GM23338 (cell line): ENCODE data around the gene SNCA. TPM values are rescaled to one million over a fixed set of nuclear protein-coding genes. Genes with fewer than 3 reads are reported as not detected.

ENCODE experiments used
- ATAC-seq: fragments of 200-7000 bp; cut with Tn5 transposase; 3 replicates; pipeline ENCODE4 v1.9.1; 2020
- DNase-seq: peaks from one replicate; pipeline ENCODE4 v3.0.0-alpha.2; 2015; ENCODE audit warnings: low spot score
- H2AFZ ChIP-seq: fragments of 200-600 bp; sonication (generic); 2 replicates; pipeline ENCODE4 v1.8.0; 2016; ENCODE audit warnings: antibody characterized with exemption, mild to moderate bottlenecking, moderate library complexity
- H3F3A ChIP-seq: fragments of 200-600 bp; sonication (generic); replicated peaks from 2 replicates; pipeline ENCODE4 v1.8.0; 2017; ENCODE audit warnings: antibody characterized with exemption, mixed run types, low read depth
- H3K27ac ChIP-seq: fragments of 200-600 bp; sonication (generic); 2 replicates; pipeline ENCODE4 v1.6.1; 2016; ENCODE audit warnings: low read depth
- H3K27me3 ChIP-seq: fragments of 200-600 bp; sonication (generic); 2 replicates; pipeline ENCODE4 v1.8.0; 2016; ENCODE audit warnings: mild to moderate bottlenecking, mixed run types, moderate library complexity; ENCODE audit not compliant: insufficient read depth
- H3K36me3 ChIP-seq: fragments of 200-600 bp; sonication (generic); 2 replicates; pipeline ENCODE4 v1.8.0; 2016; ENCODE audit warnings: mild to moderate bottlenecking; ENCODE audit not compliant: insufficient read depth
- H3K4me1 ChIP-seq: fragments of 200-600 bp; sonication (generic); 2 replicates; pipeline ENCODE4 v1.8.0; 2016; ENCODE audit warnings: mild to moderate bottlenecking, moderate library complexity; ENCODE audit not compliant: insufficient read depth
- H3K4me2 ChIP-seq: fragments of 200-600 bp; sonication (generic); 2 replicates; pipeline ENCODE4 v1.7.1; 2017; ENCODE audit warnings: mixed run types
- H3K4me3 ChIP-seq: fragments of 200-600 bp; sonication (generic); 2 replicates; pipeline ENCODE4 v1.6.1; 2016; ENCODE audit warnings: mixed run types
- H3K79me2 ChIP-seq: fragments of 200-600 bp; sonication (generic); replicated peaks from 2 replicates; pipeline ENCODE4 v1.8.0; 2017; ENCODE audit warnings: mild to moderate bottlenecking; ENCODE audit not compliant: insufficient read depth
- H3K9me2 ChIP-seq: fragments of 200-600 bp; sonication (generic); 2 replicates; pipeline ENCODE4 v1.8.0; 2017; ENCODE audit not compliant: insufficient read depth
- H4K20me1 ChIP-seq: fragments of 200-600 bp; sonication (generic); replicated peaks from 2 replicates; pipeline ENCODE4 v1.8.0; 2017; ENCODE audit warnings: mild to moderate bottlenecking; ENCODE audit not compliant: insufficient read depth
- H3K27ac Mint-ChIP-seq: 2 replicates; pipeline ENCODE4 v1.8.0; 2020; ENCODE audit warnings: inconsistent platforms, mild to moderate bottlenecking, moderate library complexity, mixed read lengths
- H3K27me3 Mint-ChIP-seq: 3 replicates; pipeline ENCODE4 v1.8.0; 2022; ENCODE audit warnings: low read depth, mild to moderate bottlenecking, moderate library complexity, mixed read lengths, inconsistent platforms; ENCODE audit not compliant: insufficient read depth, poor library complexity
- H3K36me3 Mint-ChIP-seq: 3 replicates; pipeline ENCODE4 v1.8.0; 2021; ENCODE audit warnings: low read depth, mild to moderate bottlenecking, inconsistent platforms, moderate library complexity, mixed read lengths
- H3K4me1 Mint-ChIP-seq: 3 replicates; pipeline ENCODE4 v1.8.0; 2020; ENCODE audit warnings: mild to moderate bottlenecking, inconsistent platforms, mixed read lengths
- H3K4me3 Mint-ChIP-seq: 3 replicates; pipeline ENCODE4 v1.8.0; 2021; ENCODE audit warnings: moderate library complexity, mild to moderate bottlenecking, inconsistent platforms, mixed read lengths
- H3K9me3 Mint-ChIP-seq: 3 replicates; pipeline ENCODE4 v1.8.0; 2020; ENCODE audit warnings: moderate library complexity, mild to moderate bottlenecking, inconsistent platforms, mixed read lengths
- CREB1 ChIP-seq: fragments of 250-450 bp; sonication (Bioruptor Pico); IDR thresholded peaks from 2 replicates; pipeline ENCODE4 v1.5.0; 2020; ENCODE audit warnings: low read depth, mild to moderate bottlenecking, moderate library complexity
- EZH2 ChIP-seq: fragments of 200-600 bp; sonication (generic); IDR thresholded peaks from one replicate; pipeline ENCODE4 v1.8.0; 2017; ENCODE audit warnings: antibody characterized with exemption, mild to moderate bottlenecking, low read depth; ENCODE audit not compliant: unreplicated experiment
- EZH2phosphoT487 ChIP-seq: fragments of 200-600 bp; sonication (generic); IDR thresholded peaks from one replicate; pipeline ENCODE4 v1.8.1; 2018; ENCODE audit warnings: antibody characterized with exemption; ENCODE audit not compliant: unreplicated experiment
- JUNB ChIP-seq: IDR thresholded peaks from one replicate; pipeline ENCODE4 v1.6.1; 2016; ENCODE audit warnings: antibody characterized with exemption; ENCODE audit not compliant: unreplicated experiment
- NANOG ChIP-seq: IDR thresholded peaks from 2 replicates; pipeline ENCODE4 v1.6.1; 2016; ENCODE audit warnings: antibody characterized with exemption, borderline replicate concordance
- POLR2AphosphoS5 ChIP-seq: IDR thresholded peaks from 2 replicates; pipeline ENCODE4 v1.6.1; 2016; ENCODE audit warnings: antibody characterized with exemption, low read depth
- STAT1 ChIP-seq: IDR thresholded peaks from one replicate; pipeline ENCODE4 v1.6.1; 2016; ENCODE audit warnings: antibody characterized with exemption; ENCODE audit not compliant: unreplicated experiment
- ZNF114 ChIP-seq: fragments of 250-450 bp; sonication (Bioruptor Pico); IDR thresholded peaks from 2 replicates; pipeline ENCODE4 v1.5.0; 2020; ENCODE audit warnings: mild to moderate bottlenecking, moderate library complexity
- ZNF331 ChIP-seq: fragments of 250-450 bp; sonication (Bioruptor Pico); IDR thresholded peaks from 2 replicates; pipeline ENCODE4 v1.5.0; 2020; ENCODE audit warnings: low read depth, mild to moderate bottlenecking, moderate library complexity
- polyA plus RNA-seq: library from polyadenylated mRNA; unstranded; fragments of >200 nt; fragmentation: Nextera tagmentation; extraction: Ambion mirVana; gene quantifications from 2 replicates; pipeline ENCODE4 v1.2.1, GENCODE V29; 2016
- total RNA-seq: library from RNA; depleted of rRNA; stranded (reverse); fragments of >200 nt; shearing (Covaris generic); gene quantifications from 2 replicates; pipeline ENCODE4 v1.2.3, GENCODE V29; 2014
- TF ChIP-seq, protein P1 (sequence below), 2 experiments: fragments of 200-600 bp in 1 of 2; sonication (generic) in 1 of 2; conservative IDR thresholded peaks; 2 replicates each; pipeline versions ENCODE4 v1.5.1 to v1.6.1; 2016 to 2017; ENCODE audit warnings: antibody characterized with exemption in 2 of 2, low read depth in 2 of 2, mild to moderate bottlenecking in 2 of 2, moderate library complexity in 1 of 2
- TF ChIP-seq, protein P2 (sequence below): fragments of 250-450 bp; sonication (Bioruptor Pico); IDR thresholded peaks from 2 replicates; pipeline ENCODE4 v1.5.0; 2020; ENCODE audit warnings: mild to moderate bottlenecking, moderate library complexity
- TF ChIP-seq, protein P3 (sequence below): IDR thresholded peaks from one replicate; pipeline ENCODE4 v1.6.1; 2018; ENCODE audit warnings: antibody characterized with exemption; ENCODE audit not compliant: unreplicated experiment
- TF ChIP-seq, protein P4 (sequence below): IDR thresholded peaks from 2 replicates; pipeline ENCODE4 v1.6.1; 2016; ENCODE audit warnings: antibody characterized with exemption

Gene SNCA
- total and polyA plus RNA-seq, 2 experiments from 2014 or later = 15.6 to 31.1 TPM

DNA sequence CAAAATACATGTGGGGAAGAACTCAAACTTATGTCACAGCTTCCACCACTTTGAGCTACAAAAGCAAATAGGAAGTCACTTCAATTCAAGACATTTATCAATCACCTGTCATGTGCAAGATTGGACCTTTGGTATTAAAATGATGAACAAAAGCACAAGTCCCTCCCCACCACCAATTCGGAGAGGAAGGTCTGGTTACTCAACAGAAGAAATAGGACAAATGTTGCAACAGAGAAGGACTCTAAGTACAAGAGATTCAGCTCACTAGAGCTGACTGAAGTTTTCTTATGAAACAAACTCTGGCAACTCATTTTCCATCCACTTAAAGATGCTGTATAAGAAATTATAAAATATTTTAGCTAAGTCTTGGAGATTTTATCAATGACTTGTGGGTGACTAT, 41.6 kb upstream of the SNCA start:
- Histone ChIP-seq H3K36me3 (no peaks in the 10 kb centered on the region), H3K79me2 (no peaks in the 10 kb centered on the region), H3K4me1 (no peaks in the 10 kb centered on the region), H3K27ac (no peak overlapping the region), H3F3A (no peaks in the 10 kb centered on the region), H2AFZ (no peak overlapping the region), H4K20me1 (no peaks in the 10 kb centered on the region), H3K4me3 (no peak overlapping the region), H3K4me2 (no peak overlapping the region), H3K27me3 (no peaks in the 10 kb centered on the region), H3K9me2 (no peaks in the 10 kb centered on the region)
- Mint-ChIP-seq H3K27me3 (no peaks in the 10 kb centered on the region), H3K4me1 (no peaks in the 10 kb centered on the region; the same call in 2 of the 3 replicates), H3K27ac (no peak overlapping the region), H3K4me3 (no peak overlapping the region), H3K9me3 (no peaks in the 10 kb centered on the region), H3K36me3 (no peaks in the 10 kb centered on the region)
- ATAC-seq = no peak
- TF ChIP-seq, protein P1, sequence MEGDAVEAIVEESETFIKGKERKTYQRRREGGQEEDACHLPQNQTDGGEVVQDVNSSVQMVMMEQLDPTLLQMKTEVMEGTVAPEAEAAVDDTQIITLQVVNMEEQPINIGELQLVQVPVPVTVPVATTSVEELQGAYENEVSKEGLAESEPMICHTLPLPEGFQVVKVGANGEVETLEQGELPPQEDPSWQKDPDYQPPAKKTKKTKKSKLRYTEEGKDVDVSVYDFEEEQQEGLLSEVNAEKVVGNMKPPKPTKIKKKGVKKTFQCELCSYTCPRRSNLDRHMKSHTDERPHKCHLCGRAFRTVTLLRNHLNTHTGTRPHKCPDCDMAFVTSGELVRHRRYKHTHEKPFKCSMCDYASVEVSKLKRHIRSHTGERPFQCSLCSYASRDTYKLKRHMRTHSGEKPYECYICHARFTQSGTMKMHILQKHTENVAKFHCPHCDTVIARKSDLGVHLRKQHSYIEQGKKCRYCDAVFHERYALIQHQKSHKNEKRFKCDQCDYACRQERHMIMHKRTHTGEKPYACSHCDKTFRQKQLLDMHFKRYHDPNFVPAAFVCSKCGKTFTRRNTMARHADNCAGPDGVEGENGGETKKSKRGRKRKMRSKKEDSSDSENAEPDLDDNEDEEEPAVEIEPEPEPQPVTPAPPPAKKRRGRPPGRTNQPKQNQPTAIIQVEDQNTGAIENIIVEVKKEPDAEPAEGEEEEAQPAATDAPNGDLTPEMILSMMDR (conservative IDR thresholded peaks at IDR 0.05; ENCODE audit: low read depth in 2 of 2) = no peak
- TF ChIP-seq, protein P2, sequence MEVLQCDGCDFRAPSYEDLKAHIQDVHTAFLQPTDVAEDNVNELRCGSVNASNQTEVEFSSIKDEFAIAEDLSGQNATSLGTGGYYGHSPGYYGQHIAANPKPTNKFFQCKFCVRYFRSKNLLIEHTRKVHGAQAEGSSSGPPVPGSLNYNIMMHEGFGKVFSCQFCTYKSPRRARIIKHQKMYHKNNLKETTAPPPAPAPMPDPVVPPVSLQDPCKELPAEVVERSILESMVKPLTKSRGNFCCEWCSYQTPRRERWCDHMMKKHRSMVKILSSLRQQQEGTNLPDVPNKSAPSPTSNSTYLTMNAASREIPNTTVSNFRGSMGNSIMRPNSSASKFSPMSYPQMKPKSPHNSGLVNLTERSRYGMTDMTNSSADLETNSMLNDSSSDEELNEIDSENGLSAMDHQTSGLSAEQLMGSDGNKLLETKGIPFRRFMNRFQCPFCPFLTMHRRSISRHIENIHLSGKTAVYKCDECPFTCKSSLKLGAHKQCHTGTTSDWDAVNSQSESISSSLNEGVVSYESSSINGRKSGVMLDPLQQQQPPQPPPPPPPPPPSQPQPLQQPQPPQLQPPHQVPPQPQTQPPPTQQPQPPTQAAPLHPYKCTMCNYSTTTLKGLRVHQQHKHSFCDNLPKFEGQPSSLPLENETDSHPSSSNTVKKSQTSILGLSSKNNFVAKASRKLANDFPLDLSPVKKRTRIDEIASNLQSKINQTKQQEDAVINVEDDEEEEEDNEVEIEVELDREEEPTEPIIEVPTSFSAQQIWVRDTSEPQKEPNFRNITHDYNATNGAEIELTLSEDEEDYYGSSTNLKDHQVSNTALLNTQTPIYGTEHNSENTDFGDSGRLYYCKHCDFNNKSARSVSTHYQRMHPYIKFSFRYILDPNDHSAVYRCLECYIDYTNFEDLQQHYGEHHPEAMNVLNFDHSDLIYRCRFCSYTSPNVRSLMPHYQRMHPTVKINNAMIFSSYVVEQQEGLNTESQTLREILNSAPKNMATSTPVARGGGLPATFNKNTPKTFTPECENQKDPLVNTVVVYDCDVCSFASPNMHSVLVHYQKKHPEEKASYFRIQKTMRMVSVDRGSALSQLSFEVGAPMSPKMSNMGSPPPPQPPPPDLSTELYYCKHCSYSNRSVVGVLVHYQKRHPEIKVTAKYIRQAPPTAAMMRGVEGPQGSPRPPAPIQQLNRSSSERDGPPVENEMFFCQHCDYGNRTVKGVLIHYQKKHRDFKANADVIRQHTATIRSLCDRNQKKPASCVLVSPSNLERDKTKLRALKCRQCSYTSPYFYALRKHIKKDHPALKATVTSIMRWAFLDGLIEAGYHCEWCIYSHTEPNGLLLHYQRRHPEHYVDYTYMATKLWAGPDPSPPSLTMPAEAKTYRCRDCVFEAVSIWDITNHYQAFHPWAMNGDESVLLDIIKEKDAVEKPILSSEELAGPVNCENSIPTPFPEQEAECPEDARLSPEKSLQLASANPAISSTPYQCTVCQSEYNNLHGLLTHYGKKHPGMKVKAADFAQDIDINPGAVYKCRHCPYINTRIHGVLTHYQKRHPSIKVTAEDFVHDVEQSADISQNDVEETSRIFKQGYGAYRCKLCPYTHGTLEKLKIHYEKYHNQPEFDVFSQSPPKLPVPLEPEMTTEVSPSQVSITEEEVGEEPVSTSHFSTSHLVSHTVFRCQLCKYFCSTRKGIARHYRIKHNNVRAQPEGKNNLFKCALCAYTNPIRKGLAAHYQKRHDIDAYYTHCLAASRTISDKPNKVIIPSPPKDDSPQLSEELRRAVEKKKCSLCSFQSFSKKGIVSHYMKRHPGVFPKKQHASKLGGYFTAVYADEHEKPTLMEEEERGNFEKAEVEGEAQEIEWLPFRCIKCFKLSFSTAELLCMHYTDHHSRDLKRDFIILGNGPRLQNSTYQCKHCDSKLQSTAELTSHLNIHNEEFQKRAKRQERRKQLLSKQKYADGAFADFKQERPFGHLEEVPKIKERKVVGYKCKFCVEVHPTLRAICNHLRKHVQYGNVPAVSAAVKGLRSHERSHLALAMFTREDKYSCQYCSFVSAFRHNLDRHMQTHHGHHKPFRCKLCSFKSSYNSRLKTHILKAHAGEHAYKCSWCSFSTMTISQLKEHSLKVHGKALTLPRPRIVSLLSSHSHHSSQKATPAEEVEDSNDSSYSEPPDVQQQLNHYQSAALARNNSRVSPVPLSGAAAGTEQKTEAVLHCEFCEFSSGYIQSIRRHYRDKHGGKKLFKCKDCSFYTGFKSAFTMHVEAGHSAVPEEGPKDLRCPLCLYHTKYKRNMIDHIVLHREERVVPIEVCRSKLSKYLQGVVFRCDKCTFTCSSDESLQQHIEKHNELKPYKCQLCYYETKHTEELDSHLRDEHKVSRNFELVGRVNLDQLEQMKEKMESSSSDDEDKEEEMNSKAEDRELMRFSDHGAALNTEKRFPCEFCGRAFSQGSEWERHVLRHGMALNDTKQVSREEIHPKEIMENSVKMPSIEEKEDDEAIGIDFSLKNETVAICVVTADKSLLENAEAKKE = no peak
- TF ChIP-seq JUNB (no peak), NANOG (no peak), ZNF331 (no peak), POLR2AphosphoS5 (no peak), EZH2 (no peak), STAT1 (no peak), EZH2phosphoT487 (no peak), CREB1 (CRISPR knock-in tag) (no peak), ZNF114 (CRISPR knock-in tag) (no peak)
- TF ChIP-seq, protein P3, sequence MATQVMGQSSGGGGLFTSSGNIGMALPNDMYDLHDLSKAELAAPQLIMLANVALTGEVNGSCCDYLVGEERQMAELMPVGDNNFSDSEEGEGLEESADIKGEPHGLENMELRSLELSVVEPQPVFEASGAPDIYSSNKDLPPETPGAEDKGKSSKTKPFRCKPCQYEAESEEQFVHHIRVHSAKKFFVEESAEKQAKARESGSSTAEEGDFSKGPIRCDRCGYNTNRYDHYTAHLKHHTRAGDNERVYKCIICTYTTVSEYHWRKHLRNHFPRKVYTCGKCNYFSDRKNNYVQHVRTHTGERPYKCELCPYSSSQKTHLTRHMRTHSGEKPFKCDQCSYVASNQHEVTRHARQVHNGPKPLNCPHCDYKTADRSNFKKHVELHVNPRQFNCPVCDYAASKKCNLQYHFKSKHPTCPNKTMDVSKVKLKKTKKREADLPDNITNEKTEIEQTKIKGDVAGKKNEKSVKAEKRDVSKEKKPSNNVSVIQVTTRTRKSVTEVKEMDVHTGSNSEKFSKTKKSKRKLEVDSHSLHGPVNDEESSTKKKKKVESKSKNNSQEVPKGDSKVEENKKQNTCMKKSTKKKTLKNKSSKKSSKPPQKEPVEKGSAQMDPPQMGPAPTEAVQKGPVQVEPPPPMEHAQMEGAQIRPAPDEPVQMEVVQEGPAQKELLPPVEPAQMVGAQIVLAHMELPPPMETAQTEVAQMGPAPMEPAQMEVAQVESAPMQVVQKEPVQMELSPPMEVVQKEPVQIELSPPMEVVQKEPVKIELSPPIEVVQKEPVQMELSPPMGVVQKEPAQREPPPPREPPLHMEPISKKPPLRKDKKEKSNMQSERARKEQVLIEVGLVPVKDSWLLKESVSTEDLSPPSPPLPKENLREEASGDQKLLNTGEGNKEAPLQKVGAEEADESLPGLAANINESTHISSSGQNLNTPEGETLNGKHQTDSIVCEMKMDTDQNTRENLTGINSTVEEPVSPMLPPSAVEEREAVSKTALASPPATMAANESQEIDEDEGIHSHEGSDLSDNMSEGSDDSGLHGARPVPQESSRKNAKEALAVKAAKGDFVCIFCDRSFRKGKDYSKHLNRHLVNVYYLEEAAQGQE = no peak
- TF ChIP-seq, protein P4, sequence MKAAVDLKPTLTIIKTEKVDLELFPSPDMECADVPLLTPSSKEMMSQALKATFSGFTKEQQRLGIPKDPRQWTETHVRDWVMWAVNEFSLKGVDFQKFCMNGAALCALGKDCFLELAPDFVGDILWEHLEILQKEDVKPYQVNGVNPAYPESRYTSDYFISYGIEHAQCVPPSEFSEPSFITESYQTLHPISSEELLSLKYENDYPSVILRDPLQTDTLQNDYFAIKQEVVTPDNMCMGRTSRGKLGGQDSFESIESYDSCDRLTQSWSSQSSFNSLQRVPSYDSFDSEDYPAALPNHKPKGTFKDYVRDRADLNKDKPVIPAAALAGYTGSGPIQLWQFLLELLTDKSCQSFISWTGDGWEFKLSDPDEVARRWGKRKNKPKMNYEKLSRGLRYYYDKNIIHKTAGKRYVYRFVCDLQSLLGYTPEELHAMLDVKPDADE = no peak
- DNase-seq = no peak
